ENCODE measurements around the gene SPG7.

DNA sequence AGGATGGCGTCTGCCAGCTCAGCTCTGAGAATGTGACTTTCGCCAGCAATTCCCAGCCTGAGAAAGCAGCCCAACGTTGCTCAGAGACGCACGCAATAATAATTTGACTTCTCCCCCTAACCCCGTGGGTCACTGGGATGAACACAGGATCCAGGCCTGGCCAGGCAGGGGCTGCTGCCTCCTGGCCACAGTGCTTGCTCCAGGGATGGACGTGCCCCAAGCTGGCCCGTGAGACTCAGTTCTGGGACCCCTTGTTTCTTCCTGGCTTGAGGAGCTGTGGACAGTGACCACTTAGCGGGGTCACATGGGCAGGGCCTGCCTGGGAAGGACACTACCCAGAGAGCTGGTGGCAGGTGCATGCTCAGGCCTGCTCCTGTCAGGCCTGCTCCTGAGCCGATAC is 91.7 kb downstream of the SPG7 start:
- TF ChIP-seq, protein P1, sequence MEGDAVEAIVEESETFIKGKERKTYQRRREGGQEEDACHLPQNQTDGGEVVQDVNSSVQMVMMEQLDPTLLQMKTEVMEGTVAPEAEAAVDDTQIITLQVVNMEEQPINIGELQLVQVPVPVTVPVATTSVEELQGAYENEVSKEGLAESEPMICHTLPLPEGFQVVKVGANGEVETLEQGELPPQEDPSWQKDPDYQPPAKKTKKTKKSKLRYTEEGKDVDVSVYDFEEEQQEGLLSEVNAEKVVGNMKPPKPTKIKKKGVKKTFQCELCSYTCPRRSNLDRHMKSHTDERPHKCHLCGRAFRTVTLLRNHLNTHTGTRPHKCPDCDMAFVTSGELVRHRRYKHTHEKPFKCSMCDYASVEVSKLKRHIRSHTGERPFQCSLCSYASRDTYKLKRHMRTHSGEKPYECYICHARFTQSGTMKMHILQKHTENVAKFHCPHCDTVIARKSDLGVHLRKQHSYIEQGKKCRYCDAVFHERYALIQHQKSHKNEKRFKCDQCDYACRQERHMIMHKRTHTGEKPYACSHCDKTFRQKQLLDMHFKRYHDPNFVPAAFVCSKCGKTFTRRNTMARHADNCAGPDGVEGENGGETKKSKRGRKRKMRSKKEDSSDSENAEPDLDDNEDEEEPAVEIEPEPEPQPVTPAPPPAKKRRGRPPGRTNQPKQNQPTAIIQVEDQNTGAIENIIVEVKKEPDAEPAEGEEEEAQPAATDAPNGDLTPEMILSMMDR (IDR thresholded peaks at IDR 0.05): no peak
- TF ChIP-seq POLR2A (IDR thresholded peaks at IDR 0.05): no peak
